ENCODE results near the gene ZNF597. TPM values are rescaled to one million over a fixed set of nuclear protein-coding genes. Genes with fewer than 3 reads are reported as not detected.
A peak's percentile ranks its signal among the peaks of the same experiment; 100 is the strongest.

Gene ZNF597
- total and polyA plus RNA-seq, 10 of the 15 experiments (the other 5 are each of a cell fraction or from before 2014, with no cell fraction given), result 0.80 to 2.8 (median 2.0) TPM

- peak; percentile 67; the same call in 1 of the 2 replicates for TF ChIP-seq MXI1 (IDR thresholded peaks at IDR 0.05; ENCODE audit: low read depth, low read length)
- TF ChIP-seq LARP7 (IDR thresholded peaks at IDR 0.05), result no peak
- TF ChIP-seq RAD51 (IDR thresholded peaks at IDR 0.05), result peak; percentile 91
- TF ChIP-seq TCF12 (IDR thresholded peaks at IDR 0.05; ENCODE audit: low read depth, low read length), result no peak
- no peak for TF ChIP-seq SREBF2 (IDR thresholded peaks at IDR 0.05; ENCODE audit: low read length)
- TF ChIP-seq RELA (IDR thresholded peaks at IDR 0.05; ENCODE audit: borderline replicate concordance, partially characterized antibody), result no peak
- no peak for TF ChIP-seq RBBP5 (conservative IDR thresholded peaks at IDR 0.05)
- TF ChIP-seq ELK1 (IDR thresholded peaks at IDR 0.05; ENCODE audit: low read depth, low read length), result no peak
- TF ChIP-seq HDGF (IDR thresholded peaks at IDR 0.05), result no peak
- TF ChIP-seq DPF2 (IDR thresholded peaks at IDR 0.05), result no peak
- TF ChIP-seq SIN3A (IDR thresholded peaks at IDR 0.05; ENCODE audit: low read depth, low read length), result 0 out of 2 replicates have a peak, but pooled peaks have one; percentile 52
- TF ChIP-seq BHLHE40 (IDR thresholded peaks at IDR 0.05; ENCODE audit: borderline replicate concordance in 1 of 2, low read depth in 2 of 2, low read length in 1 of 2), result peak; percentile 56 to 79; a peak in 3 of 4 replicates
- 0 out of 2 replicates have a peak, but pooled peaks have one; percentile 39 for TF ChIP-seq RELB (IDR thresholded peaks at IDR 0.05; ENCODE audit: low read depth)
- TF ChIP-seq NFXL1 (IDR thresholded peaks at IDR 0.05; ENCODE audit: borderline replicate concordance), result no peak
- no peak for TF ChIP-seq ZBED1 (IDR thresholded peaks at IDR 0.05; ENCODE audit: borderline replicate concordance)
- no peak for TF ChIP-seq TCF3 (IDR thresholded peaks at IDR 0.05; ENCODE audit: borderline replicate concordance, insufficient read depth, low read depth, low read length)
- no peak for TF ChIP-seq KDM1A (IDR thresholded peaks at IDR 0.05; ENCODE audit: borderline replicate concordance)
- TF ChIP-seq NFIC (IDR thresholded peaks at IDR 0.05; ENCODE audit: low read depth, low read length), result no peak
- peak; percentile 45 for TF ChIP-seq USF2 (IDR thresholded peaks at IDR 0.05; ENCODE audit: borderline replicate concordance, low read depth, low read length)
- TF ChIP-seq SMAD1 (IDR thresholded peaks at IDR 0.05; ENCODE audit: low read depth, partially characterized antibody), result peak; percentile 30
- TF ChIP-seq CEBPZ (IDR thresholded peaks at IDR 0.05; ENCODE audit: low read depth, low read length), result no peak
- TF ChIP-seq NR2F1 (conservative IDR thresholded peaks at IDR 0.05), result peak; percentile 50; the same call in 1 of the 2 replicates
- TF ChIP-seq NFYB (IDR thresholded peaks at IDR 0.05; ENCODE audit: insufficient read depth, low read depth, low read length), result no peak
- TF ChIP-seq ZNF207 (IDR thresholded peaks at IDR 0.05; ENCODE audit: borderline replicate concordance), result peak; percentile 31; the same call in 1 of the 2 replicates
Measured at GRCh38 chr16:3458852-3459361, 15.6 kb upstream of the ZNF597 start (continued).
